Endothelial cell of umbilical vein (primary cell): ENCODE data around the gene IQSEC2. TPM values are rescaled to one million over a fixed set of nuclear protein-coding genes. Genes with fewer than 3 reads are reported as not detected.

Experiments
- BruUV-seq: library from RNA; stranded (reverse); fragments of 400-500 nt; replicated peaks from 2 replicates; lab custom pipeline; 2021; lab: Mats Ljungman, UMichigan
- CTCF ChIA-PET: fragments of 300-600, 350-600 bp; sonication (Branson Sonifier 250); formaldehyde crosslinking; loops from one replicate; lab custom pipeline; 2021; ENCODE audit warnings: antibody characterized with exemption, inconsistent platforms; lab: Charles Lee
- POLR2A ChIA-PET: fragments of 300-600, 350-600 bp; sonication (Branson Sonifier 250); formaldehyde crosslinking; loops from one replicate; lab custom pipeline; 2021; ENCODE audit warnings: antibody characterized with exemption, inconsistent platforms; lab: Charles Lee
- DNase-seq: peaks from one replicate; pipeline ENCODE4 v3.0.0-alpha.2; 2011; ENCODE audit warnings: low read depth, low spot score
- FAIRE-seq: peaks from 2 replicates; lab custom pipeline; 2011; peaks lifted over from hg19 to GRCh38; lab: Jason Lieb, UNC
- H2AFZ ChIP-seq: 2 replicates; pipeline ENCODE4 v1.6.0; 2012; ENCODE audit warnings: low read depth, low read length, control low read depth, inconsistent platforms
- H3K27ac ChIP-seq: 2 replicates; pipeline ENCODE4 v1.5.1; 2011; ENCODE audit warnings: low read depth, mild to moderate bottlenecking, control low read depth, low read length, moderate library complexity; ENCODE audit not compliant: insufficient read depth
- H3K27me3 ChIP-seq, 2 experiments: 2 replicates each; pipeline versions ENCODE4 v1.6.0 to v1.6.1; 2011; ENCODE audit warnings: low read length in 2 of 2, mixed read lengths in 1 of 2; ENCODE audit not compliant: control insufficient read depth in 2 of 2, insufficient read depth in 2 of 2
- H3K36me3 ChIP-seq, 2 experiments: 2 replicates in 1 of 2; 3 replicates in 1 of 2; pipeline ENCODE4 v1.5.1; 2011; ENCODE audit warnings: low read length in 2 of 2, mild to moderate bottlenecking in 1 of 2, moderate library complexity in 1 of 2; ENCODE audit not compliant: control insufficient read depth in 2 of 2, insufficient read depth in 2 of 2; ENCODE audit errors: extremely low read depth in 1 of 2
- H3K4me1 ChIP-seq: 3 replicates; pipeline ENCODE4 v1.5.1; 2011; ENCODE audit warnings: mild to moderate bottlenecking, low read length; ENCODE audit not compliant: control insufficient read depth, insufficient read depth; ENCODE audit errors: extremely low read depth
- H3K4me2 ChIP-seq: 2 replicates; pipeline ENCODE4 v1.6.1; 2011; ENCODE audit warnings: low read length, control low read depth, mixed read lengths; ENCODE audit not compliant: insufficient read depth
- H3K4me3 ChIP-seq, 3 experiments: fragments of 200-600 bp in 1 of 3; sonication (generic), shearing (Covaris generic) in 1 of 3; replicated peaks in 1 of 3; 2 replicates each; pipeline ENCODE4 v1.5.1; 2011 to 2016; ENCODE audit warnings: control low read depth in 3 of 3, low read length in 3 of 3, mild to moderate bottlenecking in 2 of 3, inconsistent platforms in 1 of 3, low read depth in 1 of 3, moderate library complexity in 1 of 3; ENCODE audit not compliant: insufficient read depth in 1 of 3
- H3K79me2 ChIP-seq: 2 replicates; pipeline ENCODE4 v1.6.0; 2012; ENCODE audit warnings: low read length, inconsistent platforms; ENCODE audit not compliant: control insufficient read depth, insufficient read depth
- H3K9ac ChIP-seq: replicated peaks from 2 replicates; pipeline ENCODE3; 2011; ENCODE audit warnings: low read length, control low read depth; ENCODE audit not compliant: insufficient read depth; ENCODE audit errors: extremely low read depth
- H3K9me1 ChIP-seq: replicated peaks from 3 replicates; pipeline ENCODE4 v1.6.0; 2011; ENCODE audit warnings: mild to moderate bottlenecking, low read length; ENCODE audit not compliant: control insufficient read depth, insufficient read depth; ENCODE audit errors: extremely low read depth
- H3K9me3 ChIP-seq: replicated peaks from 2 replicates; pipeline ENCODE4 v1.5.1; 2012; ENCODE audit warnings: low read length, inconsistent platforms; ENCODE audit not compliant: control insufficient read depth, insufficient read depth
- H4K20me1 ChIP-seq: replicated peaks from 2 replicates; pipeline ENCODE3; 2011; ENCODE audit warnings: mild to moderate bottlenecking, low read length; ENCODE audit not compliant: control insufficient read depth, insufficient read depth; ENCODE audit errors: extremely low read depth
- EZH2 ChIP-seq: IDR thresholded peaks from 2 replicates; pipeline ENCODE4 v1.6.1; 2012; ENCODE audit warnings: borderline replicate concordance, low read depth, mild to moderate bottlenecking, moderate library complexity, low read length, inconsistent platforms; ENCODE audit not compliant: severe bottlenecking
- FOS ChIP-seq: IDR thresholded peaks from 2 replicates; pipeline ENCODE4 v1.6.1; 2011; ENCODE audit warnings: mild to moderate bottlenecking, low read length, moderate library complexity, borderline replicate concordance; ENCODE audit not compliant: insufficient read depth
- GATA2 ChIP-seq: IDR thresholded peaks from 2 replicates; pipeline ENCODE4 v1.7.0; 2011; ENCODE audit warnings: low read depth, mild to moderate bottlenecking, moderate library complexity, mixed read lengths, low read length; ENCODE audit not compliant: insufficient read length, insufficient read depth
- JUN ChIP-seq: IDR thresholded peaks from 2 replicates; pipeline ENCODE4 v1.6.1; 2011; ENCODE audit warnings: borderline replicate concordance, low read depth; ENCODE audit not compliant: insufficient read length, insufficient read depth
- MYC ChIP-seq: IDR thresholded peaks from one replicate; pipeline ENCODE4 v1.6.1; 2011; ENCODE audit warnings: mild to moderate bottlenecking, low read depth, low read length
- POLR2A ChIP-seq: IDR thresholded peaks from 2 replicates; pipeline ENCODE4 v1.6.1; 2012; ENCODE audit warnings: low read depth, mild to moderate bottlenecking, control low read depth, low read length
- POLR2AphosphoS5 ChIP-seq: IDR thresholded peaks from 2 replicates; pipeline ENCODE4 v1.6.1; 2012; ENCODE audit warnings: low read depth, mild to moderate bottlenecking, control low read depth, low read length, moderate library complexity; ENCODE audit not compliant: insufficient read depth
- dilution Hi-C: fragments of 300-500 bp; cut with MboI; formaldehyde crosslinking; loops from one replicate; pipeline ENCODE4 v1.15.0; 2019; ENCODE audit warnings: low sequenced_read_pairs; ENCODE audit not compliant: extremely low pct_ligation_motif_present
- intact Hi-C: fragments of 100-400 bp; cut with micrococcal nuclease; formaldehyde crosslinking; loops from one replicate; pipeline ENCODE4 v1.10.0; 2022
- polyA plus RNA-seq, 4 experiments: library from polyadenylated mRNA; depleted of rRNA in 3 of 4; stranded (reverse) in 3 of 4; unstranded in 1 of 4; fragments of >200 nt; gene quantifications; 2 replicates each; pipeline versions ENCODE4 v1.2.1 to v1.2.3, GENCODE V29; 2011 to 2012; ENCODE audit warnings: missing spikeins in 1 of 4
- total RNA-seq: library from RNA; stranded (reverse); gene quantifications from 2 replicates; pipeline ENCODE4 v1.2.3, GENCODE V29; 2021
- TF ChIP-seq, protein P1 (sequence below): IDR thresholded peaks from 2 replicates; pipeline ENCODE4 v1.6.1; 2011; ENCODE audit not compliant: insufficient read depth, insufficient read length
- TF ChIP-seq, protein P2 (sequence below), 2 donors: IDR thresholded peaks; 1 replicate in 1 of 2; 2 replicates in 1 of 2; pipeline ENCODE4 v1.5.1; 2011; ENCODE audit warnings: low read length in 2 of 2, mild to moderate bottlenecking in 2 of 2, moderate library complexity in 2 of 2, control low read depth in 1 of 2, inconsistent platforms in 1 of 2, low read depth in 1 of 2; ENCODE audit not compliant: insufficient read depth in 1 of 2; ENCODE audit errors: extremely low read depth in 1 of 2

The IQSEC2 gene
- total and polyA plus RNA-seq, 2 donors (not counting 3 experiments of a cell fraction or from before 2014, with no cell fraction given), result 5.4 to 9.9 TPM

DNA sequence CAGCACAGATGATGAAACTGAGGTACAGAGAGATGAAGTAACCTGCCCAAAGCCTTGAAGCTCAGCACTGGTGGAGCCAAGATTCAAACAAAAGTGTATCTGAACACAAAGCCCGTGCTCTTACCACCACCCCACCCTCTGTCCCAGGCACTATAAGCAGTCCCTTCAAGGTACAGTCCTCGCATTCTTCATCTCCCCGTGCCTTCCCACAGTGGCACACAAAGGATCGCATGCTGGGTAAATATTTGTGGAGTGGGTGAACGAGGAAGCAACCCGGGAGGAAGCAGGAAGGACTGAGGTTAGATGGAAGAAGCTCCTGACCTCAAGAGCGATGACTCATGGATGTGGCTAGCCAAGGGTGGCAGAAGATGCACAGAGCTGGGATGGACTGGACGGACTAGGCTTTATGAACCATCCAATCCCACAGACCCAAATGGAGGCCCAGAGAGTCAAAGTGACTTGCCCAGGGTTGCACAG is 18.4 kb downstream of the IQSEC2 start:
- no peaks in the 10 kb centered on the region for H3K9me1 ChIP-seq
- DNase-seq (peak; percentile 20), FAIRE-seq (peak; percentile 78)
- H4K20me1 ChIP-seq, result no peaks in the 10 kb centered on the region
- CTCF ChIA-PET, result interaction anchor here (1.2 to 2.0 kb wide), 2 partner anchors 21 to 31 kb away, joined by 4 read pairs; no protein-coding TSS in a partner anchor
- TF ChIP-seq POLR2AphosphoS5 (no peak), EZH2 (no peak), FOS (no peak), GATA2 (no peak), POLR2A (no peak), JUN (no peak), MYC (no peak)
- TF ChIP-seq, protein P1, sequence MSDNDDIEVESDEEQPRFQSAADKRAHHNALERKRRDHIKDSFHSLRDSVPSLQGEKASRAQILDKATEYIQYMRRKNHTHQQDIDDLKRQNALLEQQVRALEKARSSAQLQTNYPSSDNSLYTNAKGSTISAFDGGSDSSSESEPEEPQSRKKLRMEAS, result no peak
- TF ChIP-seq, protein P2, sequence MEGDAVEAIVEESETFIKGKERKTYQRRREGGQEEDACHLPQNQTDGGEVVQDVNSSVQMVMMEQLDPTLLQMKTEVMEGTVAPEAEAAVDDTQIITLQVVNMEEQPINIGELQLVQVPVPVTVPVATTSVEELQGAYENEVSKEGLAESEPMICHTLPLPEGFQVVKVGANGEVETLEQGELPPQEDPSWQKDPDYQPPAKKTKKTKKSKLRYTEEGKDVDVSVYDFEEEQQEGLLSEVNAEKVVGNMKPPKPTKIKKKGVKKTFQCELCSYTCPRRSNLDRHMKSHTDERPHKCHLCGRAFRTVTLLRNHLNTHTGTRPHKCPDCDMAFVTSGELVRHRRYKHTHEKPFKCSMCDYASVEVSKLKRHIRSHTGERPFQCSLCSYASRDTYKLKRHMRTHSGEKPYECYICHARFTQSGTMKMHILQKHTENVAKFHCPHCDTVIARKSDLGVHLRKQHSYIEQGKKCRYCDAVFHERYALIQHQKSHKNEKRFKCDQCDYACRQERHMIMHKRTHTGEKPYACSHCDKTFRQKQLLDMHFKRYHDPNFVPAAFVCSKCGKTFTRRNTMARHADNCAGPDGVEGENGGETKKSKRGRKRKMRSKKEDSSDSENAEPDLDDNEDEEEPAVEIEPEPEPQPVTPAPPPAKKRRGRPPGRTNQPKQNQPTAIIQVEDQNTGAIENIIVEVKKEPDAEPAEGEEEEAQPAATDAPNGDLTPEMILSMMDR (IDR thresholded peaks at IDR 0.05; ENCODE audit: extremely low read depth in 1 of 2, insufficient read depth in 1 of 2, low read depth in 1 of 2, low read length in 2 of 2), result no peak
- dilution Hi-C loops, result no loop called here
- H3K4me3 ChIP-seq, result no peak overlapping the region
- H3K4me2 ChIP-seq, result no peak overlapping the region
- intact Hi-C loops, result no loop called here
- POLR2A ChIA-PET, result interaction anchor here (0.6 kb wide), 1 partner anchor 77 kb away, joined by 5 read pairs; no protein-coding TSS in a partner anchor
- no peaks in the 10 kb centered on the region for H3K27me3 ChIP-seq
- no peaks in the 10 kb centered on the region for H3K79me2 ChIP-seq
- H2AFZ ChIP-seq, result no peak overlapping the region
- no peaks in the 10 kb centered on the region for H3K36me3 ChIP-seq
- no peak overlapping the region for H3K27ac ChIP-seq
- no TSS peak for BruUV-seq
- H3K9me3 ChIP-seq, result no peaks in the 10 kb centered on the region
- no peak overlapping the region for H3K9ac ChIP-seq
- H3K4me1 ChIP-seq, result peaks cover 13% of the 10 kb centered on the region
